Liver (tissue), 9 donors: Measurements from ENCODE around the gene MSI2. TPM values are rescaled to one million over a fixed set of nuclear protein-coding genes. Genes with fewer than 3 reads are reported as not detected.

ENCODE experiments used
- DNase-seq: peaks from one replicate; pipeline ENCODE4 v3.0.0-alpha.2; 2017; ENCODE audit warnings: low spot score
- H3K27ac ChIP-seq, 2 donors: one replicate each; pipeline ENCODE4 v1.7.0; 2013; ENCODE audit warnings: inconsistent platforms in 2 of 2, low read length in 2 of 2, control low read depth in 1 of 2, low read depth in 1 of 2, mild to moderate bottlenecking in 1 of 2
- H3K27me3 ChIP-seq, 4 donors: one replicate each; pipeline versions ENCODE4 v1.6.1 to v1.7.0; 2013; ENCODE audit warnings: low read length in 3 of 4, inconsistent platforms in 1 of 4, mild to moderate bottlenecking in 1 of 4, moderate library complexity in 1 of 4; ENCODE audit not compliant: control insufficient read depth in 4 of 4, insufficient read depth in 4 of 4
- H3K36me3 ChIP-seq, 4 donors: one replicate each; pipeline versions ENCODE4 v1.6.1 to v1.7.0; 2013; ENCODE audit warnings: low read length in 3 of 4, mild to moderate bottlenecking in 3 of 4, low read depth in 1 of 4, moderate library complexity in 1 of 4; ENCODE audit not compliant: control insufficient read depth in 4 of 4, insufficient read depth in 3 of 4
- H3K4me1 ChIP-seq, 4 donors: one replicate each; pipeline versions ENCODE4 v1.6.1 to v1.7.0; 2013; ENCODE audit warnings: low read length in 3 of 4, mild to moderate bottlenecking in 3 of 4, moderate library complexity in 1 of 4; ENCODE audit not compliant: control insufficient read depth in 4 of 4, insufficient read depth in 4 of 4
- H3K4me3 ChIP-seq, 3 donors: one replicate each; pipeline versions ENCODE4 v1.6.1 to v1.7.0; 2013; ENCODE audit warnings: low read length in 3 of 3, control low read depth in 1 of 3, low read depth in 1 of 3, mild to moderate bottlenecking in 1 of 3
- H3K9ac ChIP-seq, 2 donors: one replicate each; pipeline ENCODE4 v1.7.0; 2013; ENCODE audit warnings: low read length in 2 of 2, mild to moderate bottlenecking in 2 of 2, moderate library complexity in 2 of 2, control low read depth in 1 of 2, low read depth in 1 of 2
- H3K9me3 ChIP-seq, 4 donors: one replicate each; pipeline versions ENCODE4 v1.6.1 to v1.7.0; 2013; ENCODE audit warnings: low read length in 3 of 4; ENCODE audit not compliant: control insufficient read depth in 4 of 4
- ATF3 ChIP-seq: IDR thresholded peaks from 2 replicates; pipeline ENCODE4 v1.6.1; 2016; ENCODE audit warnings: antibody characterized with exemption
- FOXA2 ChIP-seq: IDR thresholded peaks from 2 replicates; pipeline ENCODE4 v1.6.1; 2016; ENCODE audit warnings: antibody characterized with exemption
- GABPA ChIP-seq, 2 donors: IDR thresholded peaks in 1 of 2; conservative IDR thresholded peaks in 1 of 2; 2 replicates each; pipeline ENCODE4 v1.6.1; 2016; ENCODE audit warnings: antibody characterized with exemption in 2 of 2, mild to moderate bottlenecking in 1 of 2, moderate library complexity in 1 of 2
- HNF4A ChIP-seq, 2 donors: conservative IDR thresholded peaks; 2 replicates each; pipeline ENCODE4 v1.6.1; 2016; ENCODE audit warnings: antibody characterized with exemption in 2 of 2, mild to moderate bottlenecking in 2 of 2
- JUND ChIP-seq, 2 donors: IDR thresholded peaks; 2 replicates each; pipeline ENCODE4 v1.6.1; 2016; ENCODE audit warnings: antibody characterized with exemption in 2 of 2
- MAX ChIP-seq: IDR thresholded peaks from 2 replicates; pipeline ENCODE4 v1.6.1; 2016; ENCODE audit warnings: antibody characterized with exemption
- NR2F2 ChIP-seq: IDR thresholded peaks from 2 replicates; pipeline ENCODE4 v1.6.1; 2016; ENCODE audit warnings: antibody characterized with exemption
- RAD21 ChIP-seq, 2 donors: IDR thresholded peaks; 2 replicates each; pipeline ENCODE4 v1.6.1; 2016; ENCODE audit warnings: antibody characterized with exemption in 2 of 2, mild to moderate bottlenecking in 2 of 2
- REST ChIP-seq: IDR thresholded peaks from 2 replicates; pipeline ENCODE4 v1.6.1; 2016; ENCODE audit warnings: antibody characterized with exemption, mild to moderate bottlenecking
- RXRA ChIP-seq, 2 donors: IDR thresholded peaks; 2 replicates each; pipeline ENCODE4 v1.6.1; 2017 to 2018; ENCODE audit warnings: antibody characterized with exemption in 2 of 2, mild to moderate bottlenecking in 1 of 2
- SP1 ChIP-seq: IDR thresholded peaks from 2 replicates; pipeline ENCODE4 v1.6.1; 2018; ENCODE audit warnings: antibody characterized with exemption, mild to moderate bottlenecking
- TAF1 ChIP-seq: conservative IDR thresholded peaks from 2 replicates; pipeline ENCODE4 v1.6.1; 2016; ENCODE audit warnings: antibody characterized with exemption, mild to moderate bottlenecking
- ZBTB33 ChIP-seq: IDR thresholded peaks from 2 replicates; pipeline ENCODE4 v1.6.1; 2016; ENCODE audit warnings: antibody characterized with exemption
- WGBS: extraction: QIAGEN DNeasy Blood & Tissue Kit; methylation state at CpG from one replicate; pipeline ENCODE4 v1.1.7; 2013; 5-methylcytosine and 5-hydroxymethylcytosine counted together
- polyA plus RNA-seq, 2 donors: library from polyadenylated mRNA; stranded (reverse) in 1 of 2; unstranded in 1 of 2; fragments of 200-250 nt in 1 of 2; fragments of >200 nt in 1 of 2; fragmentation: Nextera tagmentation in 1 of 2; extraction: Ambion mirVana in 1 of 2; gene quantifications; one replicate each; pipeline versions ENCODE4 v1.2.1 to v1.2.3, GENCODE V29; 2013 to 2015
- total RNA-seq, 2 donors: library from RNA; depleted of rRNA; stranded (reverse); fragments of >200 nt; gene quantifications; one replicate each; pipeline ENCODE4 v1.2.3, GENCODE V29; 2014
- donor health status: healthy.
- donor health status: healthy.
- donor health status: healthy.
- donor health status: healthy.
- donor health status: healthy.

Gene MSI2
- total and polyA plus RNA-seq, 4 donors = 5.7 to 15.6 (median 9.2) TPM

GRCh38 chr17:57385975-57386374 is 129.7 kb downstream of the MSI2 start:
- H3K9me3 ChIP-seq = peaks cover 0 to 8% (median 4%) of the 10 kb centered on the region in 4 donors
- DNase-seq = no peak
- no peak overlapping the region for H3K4me3 ChIP-seq
- H3K36me3 ChIP-seq = no peaks in the 10 kb centered on the region
- TF ChIP-seq ZBTB33 = no peak
- TF ChIP-seq JUND (IDR thresholded peaks at IDR 0.05) = no peak
- TF ChIP-seq REST = no peak
- no peak for TF ChIP-seq RAD21 (IDR thresholded peaks at IDR 0.05)
- no peak for TF ChIP-seq GABPA (IDR thresholded peaks at IDR 0.05 in 1 of 2, conservative IDR thresholded peaks at IDR 0.05 in 1 of 2)
- no peak overlapping the region for H3K9ac ChIP-seq
- no peaks in the 10 kb centered on the region for H3K27me3 ChIP-seq
- 94% methylated on average over 4 of the region's 4 CpGs for WGBS
- H3K27ac ChIP-seq = no peak overlapping the region
- no peaks in the 10 kb centered on the region for H3K4me1 ChIP-seq

- no peak overlapping the region for H3K4me3 ChIP-seq
- no peaks in the 10 kb centered on the region for H3K4me1 ChIP-seq
- H3K9me3 ChIP-seq = peaks cover 0 to 8% (median 4%) of the 10 kb centered on the region in 4 donors
- no peak for DNase-seq
- no peak overlapping the region for H3K27ac ChIP-seq
- H3K9ac ChIP-seq = no peak overlapping the region
- no peaks in the 10 kb centered on the region for H3K27me3 ChIP-seq
- H3K36me3 ChIP-seq = no peaks in the 10 kb centered on the region
- TF ChIP-seq NR2F2 (no peak), REST (no peak), ATF3 (no peak), RXRA (IDR thresholded peaks at IDR 0.05) (no peak), FOXA2 (no peak), MAX (no peak), RAD21 (IDR thresholded peaks at IDR 0.05) (no peak), ZBTB33 (no peak), TAF1 (no peak), JUND (IDR thresholded peaks at IDR 0.05) (no peak), HNF4A (conservative IDR thresholded peaks at IDR 0.05) (no peak), SP1 (no peak)
- 98% methylated on average over 1 of the region's 1 CpG for WGBS
Measured at GRCh38 chr17:57387575-57387974, 131.3 kb downstream of the MSI2 start.
